ENCODE results near the gene SETBP1. TPM values are rescaled to one million over a fixed set of nuclear protein-coding genes. Genes with fewer than 3 reads are reported as not detected.

Gene SETBP1
- total RNA-seq, 1 donor from 2014 or later, result 83.3 TPM

GRCh38 chr18:44904768-44905167 is 224.1 kb downstream of the SETBP1 start:
- Mint-ChIP-seq H3K4me1 (ENCODE audit: low read depth, unreplicated experiment) (peaks cover 16% of the 10 kb centered on the region), H3K27ac (ENCODE audit: unreplicated experiment) (no peak overlapping the region), H3K27me3 (ENCODE audit: unreplicated experiment) (peaks cover 6% of the 10 kb centered on the region), H3K36me3 (ENCODE audit: unreplicated experiment) (no peaks in the 10 kb centered on the region), H3K4me3 (ENCODE audit: unreplicated experiment) (no peak overlapping the region), H3K9me3 (ENCODE audit: unreplicated experiment) (peaks cover 6% of the 10 kb centered on the region)
- TF ChIP-seq CTCF (IDR thresholded peaks at IDR 0.05; ENCODE audit: partially characterized antibody, unreplicated experiment), result no peak
- DNase-seq, result no peak

DNA sequence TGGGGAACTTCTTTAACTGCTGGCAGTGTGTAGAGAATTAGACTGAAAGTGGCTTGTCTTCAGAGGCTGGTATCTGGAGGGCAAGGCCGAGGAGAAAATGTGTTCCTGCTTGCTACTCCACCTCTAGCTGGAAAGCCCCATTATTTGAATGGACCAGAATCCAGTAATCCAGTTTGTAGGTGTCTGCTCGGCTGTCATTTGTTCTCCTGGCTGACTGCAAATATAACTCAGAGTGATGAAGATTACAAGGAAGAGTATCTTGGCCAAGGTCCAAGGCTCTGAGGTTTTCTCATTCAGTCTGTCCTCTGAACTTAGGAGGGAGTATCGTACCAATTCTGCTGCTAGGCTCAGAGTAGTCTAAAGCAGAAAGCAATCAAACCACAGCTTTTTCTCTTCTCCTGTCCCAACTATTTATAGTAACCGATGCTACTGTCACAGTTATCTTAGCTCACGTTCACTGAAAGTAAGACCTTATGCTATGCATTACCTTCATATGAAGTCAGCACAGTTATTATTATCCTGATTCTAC is 228.6 kb downstream of the SETBP1 start:
- TF ChIP-seq CTCF (IDR thresholded peaks at IDR 0.05; ENCODE audit: partially characterized antibody, unreplicated experiment), result no peak
- Mint-ChIP-seq H3K27ac (ENCODE audit: unreplicated experiment) (no peak overlapping the region), H3K9me3 (ENCODE audit: unreplicated experiment) (peaks cover 10% of the 10 kb centered on the region), H3K27me3 (ENCODE audit: unreplicated experiment) (no peaks in the 10 kb centered on the region), H3K4me3 (ENCODE audit: unreplicated experiment) (no peak overlapping the region), H3K36me3 (ENCODE audit: unreplicated experiment) (no peaks in the 10 kb centered on the region), H3K4me1 (ENCODE audit: low read depth, unreplicated experiment) (peaks cover 3% of the 10 kb centered on the region)
- no peak for DNase-seq

DNA sequence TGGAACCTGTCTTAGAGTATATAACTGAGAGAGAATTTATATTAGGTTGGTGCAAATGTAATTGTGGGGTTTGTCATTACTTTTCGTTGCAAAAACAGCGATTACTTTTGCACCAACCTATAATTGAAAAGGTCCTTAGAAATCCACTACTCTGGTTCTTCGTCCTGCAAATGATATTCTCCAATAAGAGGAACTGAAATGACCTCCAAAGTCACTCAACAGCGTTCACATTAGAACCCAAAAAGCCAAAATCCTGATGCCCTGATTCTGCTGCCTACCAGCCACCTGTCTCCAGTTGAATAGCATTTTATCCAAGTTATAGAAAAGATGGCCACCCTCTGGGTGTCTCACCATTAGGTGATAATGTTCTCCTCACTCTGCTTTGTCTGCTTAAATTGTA is 230.6 kb downstream of the SETBP1 start:
- TF ChIP-seq CTCF (IDR thresholded peaks at IDR 0.05; ENCODE audit: partially characterized antibody, unreplicated experiment), result no peak
- Mint-ChIP-seq H3K27ac (ENCODE audit: unreplicated experiment) (no peak overlapping the region), H3K4me3 (ENCODE audit: unreplicated experiment) (no peak overlapping the region), H3K9me3 (ENCODE audit: unreplicated experiment) (peaks cover 10% of the 10 kb centered on the region), H3K27me3 (ENCODE audit: unreplicated experiment) (no peaks in the 10 kb centered on the region), H3K4me1 (ENCODE audit: low read depth, unreplicated experiment) (peaks cover 3% of the 10 kb centered on the region), H3K36me3 (ENCODE audit: unreplicated experiment) (no peaks in the 10 kb centered on the region)
- no peak for DNase-seq

DNA sequence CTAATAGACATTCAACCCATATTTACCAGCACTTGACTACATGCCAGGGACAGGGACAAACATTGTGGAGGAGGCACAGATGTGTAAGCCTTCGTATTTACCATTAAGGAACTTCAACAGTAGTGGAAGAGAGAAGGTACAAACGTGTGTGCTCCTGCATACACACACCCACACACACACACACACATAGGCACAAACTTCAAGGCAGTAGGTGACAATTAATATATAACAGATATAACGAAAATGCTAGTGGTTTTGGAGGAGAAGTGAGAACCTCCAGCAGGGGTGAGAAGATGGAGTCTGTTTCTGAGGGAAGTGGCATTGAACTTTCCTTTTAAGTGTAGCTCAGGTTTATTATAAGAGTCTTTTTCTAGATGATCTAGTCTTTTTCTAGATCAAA is 231.1 kb downstream of the SETBP1 start:
- H3K27ac Mint-ChIP-seq (ENCODE audit: unreplicated experiment), result no peak overlapping the region
- no peaks in the 10 kb centered on the region for H3K27me3 Mint-ChIP-seq (ENCODE audit: unreplicated experiment)

More for the DNA sequence above, 231.1 kb downstream of the SETBP1 start:
- peaks cover 8% of the 10 kb centered on the region for H3K9me3 Mint-ChIP-seq (ENCODE audit: unreplicated experiment)
- H3K36me3 Mint-ChIP-seq (ENCODE audit: unreplicated experiment), result no peaks in the 10 kb centered on the region
- H3K4me1 Mint-ChIP-seq (ENCODE audit: low read depth, unreplicated experiment), result peaks cover 3% of the 10 kb centered on the region
- no peak for TF ChIP-seq CTCF (IDR thresholded peaks at IDR 0.05; ENCODE audit: partially characterized antibody, unreplicated experiment)
- DNase-seq, result no peak
- H3K4me3 Mint-ChIP-seq (ENCODE audit: unreplicated experiment), result no peak overlapping the region

Data from glutamatergic neuron (in vitro differentiated cells).